SW480 (cell line): ENCODE measurements around the gene TTYH3.

ENCODE experiments used
- DNase-seq: peaks from one replicate; pipeline ENCODE4 v3.0.0-alpha.2; 2016; ENCODE audit warnings: low spot score

The TTYH3 gene

DNA sequence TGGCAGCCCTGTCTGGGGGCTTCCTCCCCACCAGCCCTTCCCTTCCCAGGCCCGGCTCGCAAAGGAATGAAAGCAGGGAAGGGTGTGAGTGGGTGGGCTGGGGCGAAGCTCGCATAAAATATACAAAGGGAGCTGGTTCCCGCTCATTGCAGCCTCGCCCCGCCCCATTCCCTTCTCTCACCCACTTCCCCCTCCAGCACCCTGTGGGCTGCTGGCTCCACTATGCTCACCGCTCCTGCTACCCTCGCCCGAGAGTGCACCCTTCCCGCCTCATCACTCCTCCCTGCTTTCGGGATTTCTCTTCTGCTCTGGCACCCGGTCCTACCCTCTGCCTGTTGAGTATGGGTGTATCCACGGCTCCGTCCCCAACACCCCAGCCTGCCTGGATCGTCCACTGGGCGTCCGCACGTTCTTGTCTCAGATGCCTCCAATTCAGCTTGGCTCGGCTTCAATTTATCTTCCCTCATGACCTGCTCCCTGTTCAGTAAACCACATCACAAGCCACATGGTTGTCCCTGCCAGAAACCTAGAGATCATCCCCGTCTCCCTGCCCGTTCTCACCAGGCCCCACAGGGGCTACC, 14.4 kb upstream of the TTYH3 start:
- DNase-seq, result peak; percentile 78

DNA sequence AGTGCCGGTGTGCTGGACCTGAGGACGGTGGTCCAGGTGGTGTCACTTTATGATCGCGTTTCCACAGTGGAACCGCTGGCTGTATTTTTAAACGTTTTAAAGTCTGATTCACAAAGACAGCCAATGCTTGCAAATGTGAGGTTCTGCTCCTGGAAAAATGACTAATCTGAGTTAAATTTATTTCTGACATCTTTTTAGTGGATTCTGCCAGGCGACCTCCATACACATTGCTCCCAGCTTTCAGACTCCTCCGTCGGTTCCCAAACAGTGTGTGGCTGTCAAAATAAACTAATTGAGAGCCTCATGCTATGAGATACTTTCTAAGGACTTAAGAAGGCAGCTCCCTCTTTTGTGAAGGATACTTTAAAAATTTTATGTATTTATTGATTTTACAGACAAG, 12.7 kb upstream of the TTYH3 start:
- DNase-seq, result no peak

DNA sequence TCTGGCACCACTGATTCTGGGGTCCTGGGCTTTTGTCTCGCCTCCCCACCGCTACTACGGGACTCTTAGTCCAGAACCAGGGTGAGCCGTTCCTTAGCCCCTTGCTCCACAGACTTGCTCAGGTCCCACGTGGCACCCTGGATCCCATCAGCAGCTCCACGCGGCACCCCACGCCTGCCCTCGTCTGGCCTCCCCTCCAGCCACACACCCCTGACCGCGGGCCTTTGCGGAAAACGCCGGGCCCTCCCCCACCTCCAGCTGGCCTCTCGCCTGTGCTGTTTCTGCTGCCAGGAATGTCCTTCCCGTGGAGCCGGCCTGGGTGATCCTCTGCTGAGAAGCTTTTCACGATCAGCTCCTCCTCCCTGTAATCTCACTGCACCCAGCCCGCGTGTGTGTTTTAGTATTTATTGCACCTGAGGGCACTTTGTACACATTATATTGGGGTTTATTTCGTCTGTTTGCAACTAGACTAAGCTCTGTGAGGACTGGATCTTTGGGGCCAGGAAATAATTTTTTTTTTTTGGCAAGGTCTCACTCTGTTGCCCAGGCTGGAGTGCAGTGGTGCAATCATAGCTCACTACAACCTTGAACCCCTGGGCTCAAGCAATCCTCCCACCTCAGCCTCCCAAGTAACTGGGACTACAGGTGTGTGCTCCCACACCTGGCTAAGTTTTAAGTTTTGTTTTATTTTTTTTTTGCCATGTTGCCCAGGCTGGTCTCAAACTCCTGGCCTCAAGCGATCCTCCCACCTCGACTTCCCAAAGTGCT, 10.5 kb upstream of the TTYH3 start:
- no peak for DNase-seq

DNA sequence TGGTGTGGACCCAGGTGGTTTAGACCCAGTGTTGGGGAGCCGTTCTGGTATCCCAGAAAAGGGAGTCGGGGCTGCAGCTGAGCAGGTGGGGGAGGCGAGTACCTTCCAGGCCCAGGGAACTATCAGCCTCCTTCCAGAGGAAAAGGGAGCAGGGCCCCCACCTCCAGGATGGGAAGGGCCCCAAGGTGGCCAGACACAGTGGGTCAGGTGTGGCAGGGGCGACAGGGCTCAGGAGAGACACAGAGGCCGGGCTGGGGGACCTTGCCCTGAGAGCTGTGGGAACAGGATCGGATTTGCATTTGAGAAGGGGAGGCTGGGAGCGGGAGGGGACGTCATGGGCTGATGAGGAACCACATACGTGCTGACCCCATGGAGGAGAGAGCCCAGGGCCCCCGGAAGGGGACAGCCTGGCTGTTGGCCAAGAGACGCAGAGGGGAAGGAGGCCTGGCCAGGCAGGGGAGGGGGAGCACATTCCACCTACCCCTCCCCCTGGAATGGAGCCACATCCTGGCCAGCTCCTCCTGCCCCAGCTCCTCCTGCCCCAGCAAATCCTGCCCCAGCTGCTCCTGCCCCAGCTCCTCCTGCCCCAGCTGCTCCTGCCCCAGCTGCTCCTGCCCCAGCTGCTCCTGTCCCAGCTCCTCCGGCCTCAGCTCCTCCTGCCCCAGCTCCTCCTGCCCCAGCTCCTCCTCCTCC, 9.7 kb upstream of the TTYH3 start:
- no peak for DNase-seq

DNA sequence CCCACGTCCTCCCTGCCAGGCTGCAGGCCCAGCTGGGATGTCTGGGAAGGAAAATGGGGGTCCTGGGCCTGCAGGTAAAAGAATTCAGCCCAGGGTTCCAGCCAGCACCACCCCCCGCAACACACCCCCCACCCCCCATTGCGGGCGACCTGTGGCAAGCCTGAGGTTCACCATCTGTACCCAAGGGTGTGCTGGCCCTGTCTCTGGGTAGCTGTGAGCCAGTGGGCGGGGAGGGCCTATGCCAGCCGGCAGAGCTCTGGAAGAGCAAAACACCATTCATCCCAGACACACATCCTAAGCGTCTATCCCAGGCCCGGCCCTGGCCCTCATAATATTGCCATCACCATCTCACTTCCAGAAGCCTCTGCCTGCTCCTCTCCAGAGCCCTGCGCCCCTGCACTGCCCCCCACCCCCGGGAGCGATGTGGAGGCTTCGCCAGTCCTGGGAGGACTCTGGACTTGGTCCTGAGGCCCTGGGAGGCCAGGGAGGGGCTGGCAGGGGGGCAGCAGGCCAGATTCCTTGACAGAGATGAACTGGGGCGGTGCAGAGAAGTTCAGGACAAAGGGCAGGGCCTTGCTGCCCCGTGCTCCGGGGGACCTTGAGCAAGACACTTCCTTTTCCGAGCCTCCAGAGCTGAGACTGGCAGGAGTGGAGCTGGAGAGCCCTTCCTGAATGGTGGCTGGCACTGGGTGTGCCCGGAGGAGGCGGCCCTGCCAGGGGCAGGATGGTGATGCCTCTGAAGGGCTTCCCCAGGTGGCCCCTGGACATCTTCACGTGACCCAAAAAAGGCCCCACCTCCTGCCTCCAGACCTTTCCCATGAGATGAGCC, 8.7 kb upstream of the TTYH3 start:
- no peak for DNase-seq

DNA sequence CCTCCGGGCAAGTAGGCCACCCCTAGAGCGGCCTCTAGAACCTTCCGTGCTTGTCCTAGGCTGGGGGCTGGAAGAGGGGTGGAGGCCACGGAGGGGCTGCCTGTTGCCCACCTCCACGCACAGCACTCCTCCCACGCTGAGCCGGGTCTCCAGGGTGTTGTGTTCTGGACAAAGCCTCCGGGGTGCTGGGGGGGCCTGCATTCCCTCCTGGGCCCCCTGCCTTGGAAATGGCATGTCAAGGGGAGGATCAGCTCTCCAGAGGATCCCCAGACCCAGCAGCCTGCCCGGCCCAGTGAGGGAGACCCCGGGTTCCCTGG, 8.1 kb upstream of the TTYH3 start:
- DNase-seq, result no peak

DNA sequence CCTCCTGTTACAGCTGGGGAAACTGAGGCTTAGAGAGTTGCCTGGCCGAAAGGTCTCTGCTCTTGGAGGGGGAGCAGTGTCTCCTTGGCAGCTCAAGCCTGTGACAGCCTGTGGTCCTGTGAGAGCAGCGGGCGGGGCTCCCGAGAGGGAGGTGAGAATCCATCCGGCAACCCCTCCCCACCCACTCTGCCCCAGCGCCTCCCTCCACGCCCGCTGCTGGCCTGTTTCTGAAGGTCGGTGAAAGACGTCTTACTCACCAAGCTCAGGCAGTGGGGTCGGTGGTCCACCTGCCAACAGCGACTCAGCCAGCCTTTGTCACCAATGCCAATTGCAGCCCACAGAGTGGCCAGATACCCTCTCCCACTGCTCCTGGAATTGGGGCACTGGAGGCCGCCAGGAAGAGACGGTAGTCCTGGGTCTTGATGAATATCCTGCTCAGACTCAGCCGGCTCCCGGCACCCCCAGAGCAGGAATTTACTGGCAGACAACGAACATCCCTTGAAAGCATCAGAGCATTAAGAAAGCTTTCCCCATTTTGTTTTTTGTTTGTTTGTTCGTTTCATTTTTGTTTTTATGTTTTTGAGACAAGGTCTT, 7.4 kb upstream of the TTYH3 start:
- DNase-seq, result no peak

DNA sequence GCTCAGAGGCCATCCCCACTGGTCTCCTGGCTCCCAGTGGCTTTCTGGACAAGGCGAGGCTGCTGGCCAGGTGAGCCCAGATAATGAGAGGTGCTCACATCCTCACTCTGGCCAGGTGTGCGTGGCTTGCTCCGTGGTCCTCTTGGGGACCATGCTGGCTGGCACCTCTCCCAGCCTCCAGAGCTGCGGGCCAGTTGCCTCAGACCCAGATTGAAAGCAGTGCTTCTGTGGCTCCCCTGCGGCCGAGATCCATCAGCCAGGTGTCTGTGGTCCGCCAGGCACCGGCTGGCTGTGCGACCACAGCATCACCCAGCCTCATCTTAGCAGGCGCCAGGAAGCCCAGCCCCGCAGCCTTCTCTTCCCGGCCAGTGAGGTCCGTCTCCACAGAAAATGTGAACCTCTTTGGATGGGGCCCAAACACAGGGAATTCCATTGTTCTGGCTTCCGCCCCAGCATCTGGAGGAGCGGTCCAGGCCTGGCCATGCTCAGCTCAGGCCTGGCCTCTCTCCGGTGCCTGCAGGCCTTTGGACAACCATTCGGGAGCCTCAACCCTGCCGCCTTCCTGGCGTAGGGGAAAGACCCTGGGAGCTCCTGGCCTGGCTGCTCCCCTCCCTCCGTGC, 5.2 kb upstream of the TTYH3 start:
- no peak for DNase-seq

DNA sequence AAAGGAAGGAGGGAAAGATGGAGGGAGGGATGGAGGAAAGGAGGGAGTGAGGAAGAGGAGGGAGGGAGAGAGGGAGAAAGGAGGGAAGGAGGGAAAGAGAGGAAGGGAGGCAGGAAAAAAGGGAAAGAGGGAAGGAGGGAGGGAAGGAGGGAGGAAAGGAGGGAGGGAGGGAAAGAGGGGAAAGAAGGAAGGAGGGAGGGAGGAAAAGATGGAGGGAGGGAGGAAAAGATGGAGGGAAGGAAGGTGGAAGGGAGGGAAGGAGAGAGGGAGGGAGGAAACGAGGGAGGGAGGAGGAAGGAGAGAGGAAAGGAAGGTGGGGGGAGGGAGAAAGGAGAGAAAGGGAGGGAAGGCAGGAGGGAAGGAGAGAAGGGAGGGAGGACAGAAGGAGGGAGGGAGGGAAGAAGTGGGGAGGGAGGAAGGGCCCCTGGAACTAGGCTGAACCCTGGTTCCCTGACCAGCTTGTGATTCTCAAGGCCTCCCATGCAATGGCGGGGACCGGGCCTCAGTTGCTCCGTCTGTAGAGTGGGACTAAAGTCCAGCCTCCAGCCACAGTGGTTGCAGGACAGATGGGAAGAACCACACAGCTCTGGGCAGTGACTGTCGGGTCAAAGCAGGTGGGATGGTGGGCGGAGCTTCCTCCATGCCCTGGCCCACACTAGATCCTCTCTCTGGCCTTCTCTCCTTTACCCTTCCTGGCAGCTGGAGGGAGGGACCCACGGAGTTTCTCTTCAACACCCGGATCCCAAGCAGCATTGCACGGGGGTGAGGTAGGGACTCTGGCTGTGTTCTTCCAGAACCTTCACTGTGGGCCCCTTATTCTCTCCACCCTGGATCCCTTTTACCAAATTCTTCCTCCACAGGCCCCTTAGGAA, 4.3 kb upstream of the TTYH3 start:
- peak; percentile 70 for DNase-seq

DNA sequence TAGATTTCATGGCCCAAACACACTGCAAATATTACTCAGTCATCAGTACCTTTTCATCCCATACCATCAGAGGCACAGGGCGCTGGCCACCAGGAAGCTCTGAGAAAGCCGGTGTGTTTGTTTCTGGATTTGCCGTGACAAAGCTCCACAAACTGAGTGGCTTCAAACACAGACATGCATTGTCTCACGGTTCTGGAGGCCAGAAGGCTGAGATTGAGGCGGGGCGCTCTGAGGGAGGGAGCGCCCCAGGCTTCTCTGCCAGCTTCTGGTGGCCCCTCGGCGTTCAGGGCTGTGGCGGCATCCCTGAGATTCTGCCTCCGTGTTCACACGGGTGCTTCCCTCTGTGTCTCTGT, 3.7 kb upstream of the TTYH3 start:
- DNase-seq, result peak; percentile 95

DNA sequence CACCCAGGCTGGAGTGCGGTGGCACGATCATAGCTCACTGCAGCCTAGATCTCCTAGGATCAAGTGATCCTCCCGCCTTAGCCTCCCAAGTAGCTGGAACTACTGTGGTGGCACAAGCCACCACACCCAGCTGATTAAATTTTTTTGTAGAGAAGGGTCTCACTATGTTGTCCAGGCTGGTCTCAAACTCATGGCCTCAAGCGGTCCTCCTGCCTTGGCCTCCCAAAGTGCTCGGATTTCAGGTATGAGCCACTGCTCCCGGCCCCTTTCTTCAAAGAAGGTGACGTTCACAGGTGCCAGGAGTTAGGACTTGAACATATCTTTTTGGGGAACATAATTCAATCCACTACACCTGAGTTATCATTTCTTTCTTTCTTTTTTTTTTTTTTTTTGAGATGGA, 2.9 kb upstream of the TTYH3 start:
- no peak for DNase-seq

DNA sequence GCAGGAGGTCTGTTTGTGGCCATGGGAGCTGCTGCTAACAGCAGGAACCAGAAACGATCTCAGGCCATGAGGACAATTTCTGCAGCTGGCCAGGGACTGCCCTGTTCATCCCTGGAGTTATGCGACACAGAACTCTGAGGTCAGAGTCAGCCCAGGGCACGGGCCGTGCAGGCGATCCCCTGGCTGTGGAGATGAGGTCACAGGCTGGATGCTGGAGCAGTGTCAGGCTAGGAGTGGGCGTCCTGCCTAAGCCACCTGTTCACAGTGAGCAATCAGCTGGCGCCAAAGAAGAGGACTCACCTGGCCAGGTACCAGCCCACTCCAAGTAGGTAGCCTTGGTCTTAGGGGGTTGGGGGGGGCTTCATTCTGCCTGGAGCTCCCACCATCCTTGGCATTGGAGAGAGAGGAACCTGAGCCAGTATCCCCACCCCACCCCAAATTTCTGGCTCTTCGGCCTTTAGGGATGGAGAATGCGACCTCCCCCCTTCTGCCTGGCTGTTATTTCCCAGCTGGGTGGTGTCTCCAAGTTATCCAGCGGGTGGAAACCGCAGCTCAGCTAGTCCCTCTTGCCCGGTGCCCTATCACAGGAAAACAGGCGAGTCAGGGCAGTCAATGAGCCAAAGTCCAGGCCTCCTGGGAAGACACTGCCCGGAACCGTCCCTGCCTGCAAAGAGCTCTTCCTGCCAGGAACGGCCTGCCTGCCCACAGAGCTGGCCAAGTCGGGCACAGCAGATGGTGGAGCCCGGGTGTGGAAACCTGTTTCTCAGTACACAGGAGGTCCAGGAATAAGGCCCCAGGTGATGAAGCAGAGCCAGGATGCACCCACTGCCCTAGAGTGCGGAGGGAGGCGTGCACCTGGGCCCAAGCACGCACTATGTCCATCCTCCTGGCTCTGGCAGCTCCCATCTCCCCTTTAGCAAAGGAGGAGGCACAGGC, 1.8 kb upstream of the TTYH3 start:
- DNase-seq, result peak; percentile 90

DNA sequence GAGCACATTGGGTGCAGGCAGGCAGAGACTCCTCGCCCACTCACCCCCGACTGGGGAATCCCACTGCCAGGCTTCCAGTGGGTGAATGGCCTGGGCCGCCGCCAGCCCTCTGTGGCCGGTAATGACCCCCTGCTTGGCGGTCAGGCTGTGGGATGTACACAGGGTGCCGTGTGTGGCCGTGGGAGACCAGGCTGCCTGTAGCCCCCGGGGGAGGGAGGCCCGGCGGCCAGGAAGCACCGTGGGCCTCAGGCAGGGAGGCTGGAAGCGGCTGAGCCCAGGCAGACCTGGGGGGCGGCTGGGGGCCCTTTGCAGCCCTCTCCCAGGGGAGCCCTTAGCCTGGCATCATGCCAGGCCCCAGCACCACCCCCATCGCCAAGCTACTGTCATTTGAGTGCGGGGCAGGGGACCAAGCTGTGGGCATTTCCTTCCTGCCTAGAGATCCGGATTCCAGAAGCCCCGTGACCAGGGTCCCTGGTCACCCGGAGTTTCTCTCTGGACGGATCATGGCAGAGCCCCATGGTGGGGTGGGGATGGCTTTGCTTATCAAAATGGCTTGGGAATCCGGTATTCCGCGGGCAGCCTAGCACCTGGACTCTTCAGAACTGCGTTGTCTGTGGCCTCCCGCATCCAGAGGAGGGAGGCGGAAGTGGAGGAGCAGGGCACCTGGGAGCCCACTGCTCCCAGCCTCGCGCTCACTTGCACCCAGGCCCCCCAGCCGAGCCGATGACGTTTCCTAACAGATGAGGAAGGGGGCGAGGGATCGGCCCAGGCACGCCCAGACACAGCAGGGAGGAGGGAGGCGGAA, 1.1 kb downstream of the TTYH3 start:
- peak; percentile 78 for DNase-seq

DNA sequence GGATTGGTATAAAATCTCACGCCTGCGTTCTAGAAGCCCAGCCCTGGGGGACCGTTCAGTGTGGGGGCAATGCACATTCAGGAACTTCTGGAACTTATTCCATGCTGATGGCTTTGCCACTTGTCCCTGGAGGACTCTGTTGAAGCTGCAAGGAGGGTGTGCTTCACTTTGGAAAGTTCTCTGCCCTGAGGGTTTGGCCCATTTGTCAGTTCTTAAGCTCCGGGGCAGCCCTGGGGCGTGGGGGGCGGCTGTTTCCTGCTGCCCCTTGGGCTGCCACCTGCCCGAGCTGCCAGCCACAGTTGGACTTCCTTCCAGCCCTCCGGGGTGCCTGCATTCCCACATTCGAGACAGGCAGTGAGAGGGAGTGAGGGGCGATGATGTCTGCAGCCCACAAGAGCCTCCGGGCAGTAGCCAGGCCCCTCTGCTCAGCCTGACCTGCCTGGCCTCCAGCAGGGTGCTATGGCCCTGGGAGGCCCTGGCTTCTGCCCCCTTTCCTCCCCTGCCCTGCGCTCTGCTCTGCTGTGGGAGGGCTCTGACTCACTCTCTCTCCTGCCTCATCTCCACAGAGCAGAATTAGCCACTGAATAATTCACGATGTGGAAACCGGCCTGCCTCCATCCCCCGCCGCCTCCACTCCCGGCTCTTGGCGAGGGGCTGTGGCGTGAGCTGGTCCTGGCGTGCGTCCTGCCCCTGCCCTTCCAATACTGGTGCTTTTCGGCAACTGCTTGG, 1.9 kb downstream of the TTYH3 start:
- peak; percentile 82 for DNase-seq

DNA sequence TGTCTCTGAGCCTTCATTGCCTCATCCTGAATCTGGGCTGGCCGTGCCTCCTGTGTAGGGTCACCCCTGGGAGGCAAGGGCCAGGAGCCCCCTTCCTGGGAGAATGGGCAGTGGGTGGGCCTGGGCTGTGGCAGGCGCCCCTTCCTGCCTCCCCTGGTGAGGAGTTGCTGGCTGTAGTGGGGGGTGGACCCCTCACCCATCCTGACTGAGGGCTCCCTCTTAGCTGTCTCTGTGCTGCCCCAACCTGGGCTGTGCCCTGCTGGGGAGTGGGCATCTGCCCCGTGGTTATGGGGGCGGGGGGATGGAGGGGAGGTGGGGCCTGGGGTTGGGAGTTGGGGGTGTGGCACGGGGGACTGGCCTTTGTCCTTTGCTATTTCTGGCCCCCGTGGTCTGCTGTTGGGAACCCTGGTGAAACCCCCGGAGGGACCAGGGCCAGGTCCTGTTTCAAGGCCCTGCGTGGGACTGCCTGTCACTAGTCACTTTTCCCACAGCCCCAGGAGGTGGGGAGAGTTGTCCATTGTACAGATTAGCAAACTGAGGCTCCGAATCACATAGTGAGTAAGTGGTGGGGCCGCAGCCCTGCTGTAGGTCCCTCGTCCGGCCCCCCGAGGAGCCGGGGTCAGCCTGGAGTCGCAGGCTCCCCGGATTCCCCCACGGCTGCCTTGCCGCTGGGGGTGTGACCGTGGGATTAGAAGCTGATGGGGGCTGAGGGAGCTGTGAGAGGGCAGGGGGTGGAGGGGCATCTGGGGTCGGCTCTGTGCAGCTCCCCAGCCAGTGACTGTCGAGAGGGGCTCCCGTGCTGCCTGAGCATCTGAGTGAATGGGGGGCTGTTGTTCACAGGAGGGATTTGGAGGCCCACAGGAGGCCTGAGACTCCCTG, 2.7 kb downstream of the TTYH3 start:
- no peak for DNase-seq

DNA sequence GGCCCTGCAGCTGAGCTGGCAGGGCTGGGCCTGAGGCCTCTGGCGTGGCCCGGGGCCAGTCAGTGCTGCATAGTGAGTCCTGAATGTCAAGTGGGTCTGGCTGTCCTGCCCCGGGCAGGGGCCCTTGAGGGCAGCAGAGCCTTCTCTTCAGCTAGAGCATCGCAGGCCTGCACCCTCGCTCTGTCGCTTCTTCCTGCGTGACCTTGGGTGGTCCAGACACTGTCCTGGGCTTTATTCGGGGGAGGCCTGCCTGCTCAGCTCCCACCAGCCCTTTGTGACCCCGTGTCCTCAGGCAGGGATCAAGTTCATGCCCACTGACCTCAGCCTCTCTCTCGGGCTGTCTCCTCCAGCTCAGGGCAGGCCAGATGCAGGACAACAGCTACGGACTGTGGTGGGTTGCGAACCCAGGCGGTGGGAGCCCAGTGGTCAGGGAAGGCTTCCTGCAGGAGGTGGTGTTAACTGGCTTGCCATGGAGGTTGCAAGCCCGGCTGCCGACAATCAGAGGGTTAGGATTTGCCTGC, 3.4 kb downstream of the TTYH3 start:
- DNase-seq, result no peak
